IPS DF 6.9 (cell line): ENCODE data around the gene SC5D.

ENCODE experiments used
- DNase-seq: peaks from one replicate; pipeline ENCODE4 v3.0.0-alpha.2; 2013; ENCODE audit warnings: low read depth, low spot score
- H3K27ac ChIP-seq: one replicate; pipeline ENCODE4 v1.5.1; 2013; ENCODE audit warnings: low read length, control low read depth
- H3K27me3 ChIP-seq: 2 replicates; pipeline ENCODE4 v1.6.1; 2013; ENCODE audit warnings: mild to moderate bottlenecking, low read length; ENCODE audit not compliant: control insufficient read depth, insufficient read depth
- H3K36me3 ChIP-seq: 2 replicates; pipeline ENCODE4 v1.6.1; 2013; ENCODE audit warnings: low read length; ENCODE audit not compliant: control insufficient read depth, insufficient read depth
- H3K4me1 ChIP-seq: 2 replicates; pipeline ENCODE4 v1.6.1; 2013; ENCODE audit warnings: low read length; ENCODE audit not compliant: control insufficient read depth, insufficient read depth
- H3K4me3 ChIP-seq: 2 replicates; pipeline ENCODE4 v1.5.1; 2013; ENCODE audit warnings: mild to moderate bottlenecking, low read length
- H3K9me3 ChIP-seq: 2 replicates; pipeline ENCODE4 v1.6.1; 2013; ENCODE audit warnings: low read length, inconsistent platforms; ENCODE audit not compliant: control insufficient read depth, insufficient read depth
- WGBS: extraction: QIAGEN DNeasy Blood & Tissue Kit; methylation state at CpG from one replicate; pipeline ENCODE4 v1.1.7; 2013; ENCODE audit warnings: mixed read lengths, missing lambda C conversion rate; ENCODE audit not compliant: insufficient read length, insufficient coverage; 5-methylcytosine and 5-hydroxymethylcytosine counted together

The SC5D gene

GRCh38 chr11:121341609-121342008, 49.0 kb downstream of the SC5D start:
- no peaks in the 10 kb centered on the region for H3K36me3 ChIP-seq
- H3K4me3 ChIP-seq: no peak overlapping the region
- no peaks in the 10 kb centered on the region for H3K4me1 ChIP-seq
- WGBS: no CpG with 5 or more reads among the region's 4 CpGs
- no peaks in the 10 kb centered on the region for H3K9me3 ChIP-seq
- DNase-seq: no peak
- H3K27ac ChIP-seq: no peak overlapping the region
- H3K27me3 ChIP-seq: no peaks in the 10 kb centered on the region

GRCh38 chr11:121344824-121345223, 52.3 kb downstream of the SC5D start:
- no peaks in the 10 kb centered on the region for H3K9me3 ChIP-seq
- no peaks in the 10 kb centered on the region for H3K27me3 ChIP-seq
- H3K36me3 ChIP-seq: no peaks in the 10 kb centered on the region
- DNase-seq: no peak
- H3K27ac ChIP-seq: no peak overlapping the region
- H3K4me1 ChIP-seq: no peaks in the 10 kb centered on the region
- H3K4me3 ChIP-seq: no peak overlapping the region

- Histone ChIP-seq H3K27me3 (no peaks in the 10 kb centered on the region), H3K36me3 (no peaks in the 10 kb centered on the region), H3K9me3 (no peaks in the 10 kb centered on the region), H3K4me3 (no peak overlapping the region), H3K4me1 (no peaks in the 10 kb centered on the region), H3K27ac (no peak overlapping the region)
- DNase-seq: no peak
- no CpG with 5 or more reads among the region's 2 CpGs for WGBS
Measured at GRCh38 chr11:121347094-121347493, 54.5 kb downstream of the SC5D start.

GRCh38 chr11:121347813-121348212, 55.2 kb downstream of the SC5D start:
- Histone ChIP-seq H3K4me1 (no peaks in the 10 kb centered on the region; the same call in 1 of the 2 replicates), H3K4me3 (no peak overlapping the region), H3K27me3 (no peaks in the 10 kb centered on the region), H3K27ac (no peak overlapping the region), H3K36me3 (no peaks in the 10 kb centered on the region), H3K9me3 (no peaks in the 10 kb centered on the region)
- WGBS: no CpG with 5 or more reads among the region's 5 CpGs
- DNase-seq: no peak

- Histone ChIP-seq H3K4me3 (no peak overlapping the region), H3K4me1 (peaks cover 1% of the 10 kb centered on the region; the same call in 1 of the 2 replicates), H3K27me3 (no peaks in the 10 kb centered on the region), H3K9me3 (no peaks in the 10 kb centered on the region), H3K36me3 (no peaks in the 10 kb centered on the region), H3K27ac (no peak overlapping the region)
- no CpG with 5 or more reads among the region's 7 CpGs for WGBS
- DNase-seq: no peak
Measured at GRCh38 chr11:121348220-121348875, 55.8 kb downstream of the SC5D start.

GRCh38 chr11:121349790-121350189, 57.2 kb downstream of the SC5D start:
- H3K4me1 ChIP-seq: peaks cover 1% of the 10 kb centered on the region; the same call in 1 of the 2 replicates
- H3K27me3 ChIP-seq: no peaks in the 10 kb centered on the region
- no peak overlapping the region for H3K4me3 ChIP-seq
- no peaks in the 10 kb centered on the region for H3K36me3 ChIP-seq
- DNase-seq: no peak
- H3K27ac ChIP-seq: no peak overlapping the region
- no peaks in the 10 kb centered on the region for H3K9me3 ChIP-seq
- WGBS: no CpG with 5 or more reads among the region's 1 CpG

GRCh38 chr11:121350314-121351082, 57.9 kb downstream of the SC5D start:
- Histone ChIP-seq H3K36me3 (no peaks in the 10 kb centered on the region), H3K27ac (no peak overlapping the region), H3K27me3 (no peaks in the 10 kb centered on the region), H3K4me3 (no peak overlapping the region), H3K4me1 (peaks cover 1% of the 10 kb centered on the region; the same call in 1 of the 2 replicates), H3K9me3 (no peaks in the 10 kb centered on the region)
- no CpG with 5 or more reads among the region's 3 CpGs for WGBS
- DNase-seq: no peak

- Histone ChIP-seq H3K27ac (no peak overlapping the region), H3K4me3 (no peak overlapping the region), H3K36me3 (no peaks in the 10 kb centered on the region), H3K4me1 (peaks cover 1% of the 10 kb centered on the region; the same call in 1 of the 2 replicates), H3K9me3 (no peaks in the 10 kb centered on the region), H3K27me3 (no peaks in the 10 kb centered on the region)
- no peak for DNase-seq
- WGBS: no CpG with 5 or more reads among the region's 7 CpGs
Measured at GRCh38 chr11:121351083-121351630, 58.6 kb downstream of the SC5D start.

- Histone ChIP-seq H3K27me3 (no peaks in the 10 kb centered on the region), H3K27ac (no peak overlapping the region)
Measured at GRCh38 chr11:121352251-121352891, 59.8 kb downstream of the SC5D start.

GRCh38 chr11:121354192-121354591, 61.6 kb downstream of the SC5D start:
- H3K27me3 ChIP-seq: no peaks in the 10 kb centered on the region
- H3K4me1 ChIP-seq: peaks cover 1% of the 10 kb centered on the region; the same call in 1 of the 2 replicates
- no peak for DNase-seq
- no peaks in the 10 kb centered on the region for H3K9me3 ChIP-seq
- no peak overlapping the region for H3K4me3 ChIP-seq
- no peak overlapping the region for H3K27ac ChIP-seq
- WGBS: no CpG with 5 or more reads among the region's 1 CpG
- H3K36me3 ChIP-seq: no peaks in the 10 kb centered on the region

More at GRCh38 chr11:121352251-121352891, 59.8 kb downstream of the SC5D start:
- H3K4me3 ChIP-seq: no peak overlapping the region
- WGBS: no CpG with 5 or more reads among the region's 8 CpGs
- H3K4me1 ChIP-seq: peaks cover 1% of the 10 kb centered on the region; the same call in 1 of the 2 replicates
- DNase-seq: no peak
- H3K36me3 ChIP-seq: no peaks in the 10 kb centered on the region
- no peaks in the 10 kb centered on the region for H3K9me3 ChIP-seq
